Right kidney (tissue), 9 donors: Measurements from ENCODE around the gene NINJ1.

Experiments used
- DNase-seq: peaks from one replicate; pipeline ENCODE4 v3.0.0-alpha.2; 2016
- long read RNA-seq, 8 donors: transcript quantifications; one replicate each; lab custom pipeline, GENCODE V29; 2026

The NINJ1 gene
- long read RNA-seq, donor 1, transcript NINJ1-201 (4 exons, 1,281 nt), result major isoform, 48 of 57 reads
- long read RNA-seq, donor 1, partial matches to known transcripts, result 6 of 57 reads
- long read RNA-seq, donor 1, other reads (novel, unspliced or antisense), result 0 of 57 reads
- long read RNA-seq, donor 2, transcript NINJ1-204 (2 exons, 2,026 nt), result minor isoform, 8 of 39 reads
- long read RNA-seq, donor 2, transcript NINJ1-201 (4 exons, 1,281 nt), result major isoform, 29 of 39 reads
- long read RNA-seq, donor 2, partial matches to known transcripts, result 0 of 39 reads
- long read RNA-seq, donor 2, other reads (novel, unspliced or antisense), result 0 of 39 reads
- long read RNA-seq, donor 3, transcript NINJ1-201 (4 exons, 1,281 nt), result major isoform, 15 of 26 reads
- long read RNA-seq, donor 3, partial matches to known transcripts, result 5 of 26 reads
- long read RNA-seq, donor 3, other reads (novel, unspliced or antisense), result 0 of 26 reads
- long read RNA-seq, donor 4, transcript NINJ1-204 (2 exons, 2,026 nt), result minor isoform, 6 of 48 reads
- long read RNA-seq, donor 4, transcript NINJ1-201 (4 exons, 1,281 nt), result major isoform, 29 of 48 reads
- long read RNA-seq, donor 4, partial matches to known transcripts, result 13 of 48 reads
- long read RNA-seq, donor 4, other reads (novel, unspliced or antisense), result 0 of 48 reads
- long read RNA-seq, donor 5, transcript NINJ1-201 (4 exons, 1,281 nt), result major isoform, 31 of 33 reads
- long read RNA-seq, donor 5, partial matches to known transcripts, result 0 of 33 reads
- long read RNA-seq, donor 5, other reads (novel, unspliced or antisense), result 0 of 33 reads
- long read RNA-seq, donor 6, transcript NINJ1-201 (4 exons, 1,281 nt), result major isoform, 30 of 50 reads
- long read RNA-seq, donor 6, transcript NINJ1-204 (2 exons, 2,026 nt), result minor isoform, 6 of 50 reads
- long read RNA-seq, donor 6, partial matches to known transcripts, result 13 of 50 reads
- long read RNA-seq, donor 6, other reads (novel, unspliced or antisense), result 0 of 50 reads
- long read RNA-seq, donor 7, transcript NINJ1-201 (4 exons, 1,281 nt), result major isoform, 35 of 76 reads
- long read RNA-seq, donor 7, transcript NINJ1-204 (2 exons, 2,026 nt), result minor isoform, 10 of 76 reads
- long read RNA-seq, donor 7, partial matches to known transcripts, result 30 of 76 reads
- long read RNA-seq, donor 7, other reads (novel, unspliced or antisense), result 0 of 76 reads
- long read RNA-seq, donor 8, transcript NINJ1-201 (4 exons, 1,281 nt), result major isoform, 20 of 31 reads
- long read RNA-seq, donor 8, partial matches to known transcripts, result 6 of 31 reads
- long read RNA-seq, donor 8, other reads (novel, unspliced or antisense), result 0 of 31 reads

- DNase-seq, result peak; percentile 96
Observed at GRCh38 chr9:93134015-93134739, at the start of gene NINJ1. TSS of gene NINJ1 (minus strand) at chr9:93134251. CDS start at chr9:93134217, 34 bp downstream.

- DNase-seq, result no peak
Observed at GRCh38 chr9:93183131-93183662, 49.1 kb upstream of the NINJ1 start.

- DNase-seq, result no peak
Observed at GRCh38 chr9:93182572-93182971, 48.5 kb upstream of the NINJ1 start.

GRCh38 chr9:93181672-93182435, 47.8 kb upstream of the NINJ1 start:
- no peak for DNase-seq

GRCh38 chr9:93180938-93181337, 46.9 kb upstream of the NINJ1 start:
- DNase-seq, result no peak

GRCh38 chr9:93178851-93179786, 45.1 kb upstream of the NINJ1 start:
- no peak for DNase-seq

GRCh38 chr9:93177676-93178075, 43.6 kb upstream of the NINJ1 start:
- DNase-seq, result no peak

- DNase-seq, result no peak
Observed at GRCh38 chr9:93174976-93175375, 40.9 kb upstream of the NINJ1 start.

- no peak for DNase-seq
Observed at GRCh38 chr9:93173365-93174051, 39.5 kb upstream of the NINJ1 start.

- DNase-seq, result no peak
Observed at GRCh38 chr9:93172666-93173364, 38.8 kb upstream of the NINJ1 start.

- no peak for DNase-seq
Observed at GRCh38 chr9:93171261-93171990, 37.4 kb upstream of the NINJ1 start.

- DNase-seq, result no peak
Observed at GRCh38 chr9:93170571-93170970, 36.5 kb upstream of the NINJ1 start.

GRCh38 chr9:93169444-93169843, 35.4 kb upstream of the NINJ1 start:
- DNase-seq, result no peak

GRCh38 chr9:93168581-93168980, 34.5 kb upstream of the NINJ1 start:
- DNase-seq, result no peak

- DNase-seq, result no peak
Observed at GRCh38 chr9:93167838-93168237, 33.8 kb upstream of the NINJ1 start.

GRCh38 chr9:93167185-93167584, 33.1 kb upstream of the NINJ1 start:
- DNase-seq, result no peak

- no peak for DNase-seq
Observed at GRCh38 chr9:93166699-93167098, 32.6 kb upstream of the NINJ1 start.
